22Rv1 (cell line): ENCODE measurements around the gene TWIST1.

Experiments
- H3K27ac ChIP-seq: fragments of 450-650 bp; 2 replicates; pipeline ENCODE4 v1.5.1; 2017
- ZFX ChIP-seq: fragments of 450-650 bp; IDR thresholded peaks from 2 replicates; pipeline ENCODE4 v1.6.1; 2017; ENCODE audit warnings: antibody characterized with exemption, borderline replicate concordance
- TF ChIP-seq, protein P1 (sequence below): fragments of 450-650 bp; IDR thresholded peaks from 2 replicates; pipeline ENCODE4 v1.5.1; 2017; ENCODE audit warnings: mild to moderate bottlenecking

TWIST1 gene

DNA sequence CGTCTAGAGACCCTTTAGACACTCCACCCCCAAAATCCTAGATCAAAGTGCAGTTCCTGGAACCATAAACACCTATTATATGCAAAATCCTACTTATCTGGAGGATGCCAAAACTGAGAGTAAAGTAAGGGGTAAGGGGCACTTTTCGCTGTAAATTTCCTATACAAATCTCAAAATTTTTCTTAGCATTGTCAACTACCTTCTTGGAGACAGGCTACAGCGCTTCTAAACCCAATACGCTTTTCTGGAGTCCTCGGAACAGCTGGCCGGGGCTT, 10.4 kb downstream of the TWIST1 start:
- no peak for TF ChIP-seq ZFX
- TF ChIP-seq, protein P1, sequence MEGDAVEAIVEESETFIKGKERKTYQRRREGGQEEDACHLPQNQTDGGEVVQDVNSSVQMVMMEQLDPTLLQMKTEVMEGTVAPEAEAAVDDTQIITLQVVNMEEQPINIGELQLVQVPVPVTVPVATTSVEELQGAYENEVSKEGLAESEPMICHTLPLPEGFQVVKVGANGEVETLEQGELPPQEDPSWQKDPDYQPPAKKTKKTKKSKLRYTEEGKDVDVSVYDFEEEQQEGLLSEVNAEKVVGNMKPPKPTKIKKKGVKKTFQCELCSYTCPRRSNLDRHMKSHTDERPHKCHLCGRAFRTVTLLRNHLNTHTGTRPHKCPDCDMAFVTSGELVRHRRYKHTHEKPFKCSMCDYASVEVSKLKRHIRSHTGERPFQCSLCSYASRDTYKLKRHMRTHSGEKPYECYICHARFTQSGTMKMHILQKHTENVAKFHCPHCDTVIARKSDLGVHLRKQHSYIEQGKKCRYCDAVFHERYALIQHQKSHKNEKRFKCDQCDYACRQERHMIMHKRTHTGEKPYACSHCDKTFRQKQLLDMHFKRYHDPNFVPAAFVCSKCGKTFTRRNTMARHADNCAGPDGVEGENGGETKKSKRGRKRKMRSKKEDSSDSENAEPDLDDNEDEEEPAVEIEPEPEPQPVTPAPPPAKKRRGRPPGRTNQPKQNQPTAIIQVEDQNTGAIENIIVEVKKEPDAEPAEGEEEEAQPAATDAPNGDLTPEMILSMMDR: no peak
- H3K27ac ChIP-seq: no peak overlapping the region

DNA sequence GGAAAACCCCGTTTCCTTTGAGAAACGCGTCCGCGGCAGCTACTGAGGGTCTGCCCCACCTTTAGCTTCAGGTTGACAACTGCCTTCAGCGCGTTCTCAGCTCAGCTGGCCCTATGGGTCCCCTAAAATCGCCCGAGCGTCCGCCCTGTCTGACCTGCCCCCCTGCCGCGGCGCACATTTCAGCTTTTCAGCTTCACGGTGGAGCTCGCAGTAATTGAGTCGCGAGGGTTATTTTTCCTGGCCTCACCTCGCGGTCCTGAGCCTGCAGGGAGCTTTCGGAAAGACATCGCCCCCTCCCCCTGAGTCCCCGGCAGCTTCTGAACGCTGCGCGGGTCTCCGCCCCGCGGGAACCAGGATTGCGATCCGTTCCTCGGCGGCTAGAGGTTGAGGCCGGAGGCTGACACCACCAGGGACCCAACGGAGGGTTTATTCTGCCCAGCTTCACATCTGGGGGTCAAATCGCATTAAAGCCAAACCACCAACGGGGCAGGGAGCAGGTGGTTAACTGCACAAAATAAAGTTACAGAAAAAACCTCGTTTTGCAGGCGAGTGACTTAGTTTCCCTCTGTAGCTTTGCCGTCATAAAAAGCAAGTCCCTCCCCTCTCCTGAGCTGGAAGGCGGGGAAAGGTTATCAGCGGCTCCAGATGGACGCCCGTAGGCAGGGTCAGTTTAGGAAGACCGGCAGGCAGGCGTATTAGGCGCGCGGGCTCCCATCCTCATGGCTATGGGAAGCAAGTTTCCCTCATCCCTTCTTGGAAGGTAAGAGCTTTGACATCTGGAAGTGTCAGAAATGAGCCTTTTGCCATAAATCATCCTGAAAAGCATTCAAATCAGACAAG, 11.0 kb downstream of the TWIST1 start:
- no peak overlapping the region for H3K27ac ChIP-seq
- TF ChIP-seq, protein P1: no peak
- TF ChIP-seq ZFX: no peak

DNA sequence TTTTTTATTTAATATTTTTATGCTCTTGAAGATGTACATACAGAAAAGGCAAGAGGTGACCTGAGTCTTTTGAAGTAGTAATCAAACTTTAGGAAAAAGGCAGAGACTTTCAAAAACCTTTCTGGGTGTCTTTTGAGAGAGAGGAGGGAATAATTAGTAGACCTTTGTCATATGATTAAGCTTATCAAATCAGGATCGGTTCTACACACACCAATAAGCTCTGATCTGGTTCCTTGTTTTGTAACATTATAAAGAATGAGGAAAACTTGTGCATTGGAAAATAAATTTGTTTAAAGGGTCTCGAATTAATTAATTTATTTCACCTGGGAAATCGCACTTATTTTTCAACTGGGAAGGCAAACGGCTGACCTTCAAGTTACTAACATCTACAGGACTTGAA, 11.9 kb downstream of the TWIST1 start:
- H3K27ac ChIP-seq: no peak overlapping the region
- TF ChIP-seq ZFX: no peak
- TF ChIP-seq, protein P1: no peak

DNA sequence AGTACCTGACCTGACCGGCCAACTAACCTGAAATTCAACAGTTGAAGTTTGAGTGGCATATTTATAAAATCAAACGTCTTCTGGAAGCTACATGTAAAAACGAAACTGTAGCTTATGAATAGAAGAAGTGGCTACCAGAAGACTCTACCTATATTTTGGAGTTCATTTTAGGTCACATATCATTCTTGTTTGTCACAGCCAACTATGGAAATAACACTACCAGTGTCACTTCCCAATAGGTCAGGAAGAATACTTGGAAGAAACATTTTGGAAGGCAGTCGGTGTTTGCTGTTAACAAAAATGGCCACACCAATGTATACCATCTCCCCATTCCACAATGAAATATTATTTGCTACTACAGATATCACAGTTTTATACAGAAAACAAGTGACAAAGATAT, 12.6 kb downstream of the TWIST1 start:
- no peak for TF ChIP-seq ZFX
- TF ChIP-seq, protein P1: no peak
- no peak overlapping the region for H3K27ac ChIP-seq

DNA sequence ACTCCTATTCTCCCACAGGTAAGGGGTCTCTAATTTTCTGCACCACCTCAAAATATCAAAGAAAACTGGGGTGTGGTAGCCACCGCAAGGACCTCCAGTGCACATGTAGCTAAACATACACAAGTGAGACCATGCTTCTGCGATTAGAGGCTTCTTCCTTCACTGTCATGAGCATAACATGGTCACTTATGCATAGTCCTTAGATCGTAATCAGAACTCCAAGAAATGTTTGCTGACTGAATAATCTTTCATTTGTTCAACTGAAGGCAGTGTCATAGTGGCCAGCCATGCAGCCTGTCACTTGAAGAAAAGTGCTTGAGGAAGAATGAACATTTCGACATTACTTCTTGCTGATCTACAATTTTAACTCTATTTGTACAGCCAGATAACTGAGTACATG, 14.6 kb downstream of the TWIST1 start:
- no peak overlapping the region for H3K27ac ChIP-seq
- TF ChIP-seq, protein P1: no peak
- TF ChIP-seq ZFX: no peak

DNA sequence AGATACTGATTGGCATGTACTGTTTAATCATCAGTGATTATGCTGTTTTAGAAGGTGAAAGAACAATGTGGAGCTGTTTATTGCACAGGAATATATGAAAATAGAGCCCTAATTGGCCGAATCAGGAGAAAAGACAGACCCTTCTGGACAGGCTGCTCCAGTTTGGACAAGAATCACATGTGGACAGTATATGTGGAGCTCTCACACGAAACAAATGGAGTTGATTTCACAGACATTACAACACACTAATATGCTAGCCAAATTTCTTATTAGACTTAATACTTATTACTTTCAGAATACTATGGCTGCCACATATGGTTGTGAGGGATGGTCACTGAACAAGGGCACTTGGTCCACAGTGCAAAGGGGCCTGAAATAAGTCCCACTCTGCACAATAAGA, 15.5 kb downstream of the TWIST1 start:
- H3K27ac ChIP-seq: no peak overlapping the region
- TF ChIP-seq ZFX: no peak
- TF ChIP-seq, protein P1: no peak

DNA sequence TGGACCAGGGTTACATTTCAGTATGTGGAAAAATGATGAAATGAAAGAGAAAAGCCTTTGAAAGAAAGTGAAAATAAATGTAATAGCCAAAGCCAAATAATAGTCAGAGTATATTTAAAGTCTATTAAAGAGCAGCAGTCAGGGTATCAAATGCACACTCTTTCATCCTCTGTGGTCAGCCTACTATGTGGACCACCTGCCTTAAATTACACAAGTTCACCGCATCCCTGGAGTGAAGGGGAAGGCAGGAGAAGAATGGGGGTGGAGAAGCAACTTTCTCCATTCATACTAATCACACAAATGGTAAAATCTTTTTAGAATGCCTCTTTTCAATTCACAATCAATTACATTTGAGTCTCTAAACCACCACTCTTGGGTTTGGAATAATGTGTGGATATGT, 16.0 kb downstream of the TWIST1 start:
- TF ChIP-seq, protein P1: no peak
- TF ChIP-seq ZFX: no peak
- H3K27ac ChIP-seq: no peak overlapping the region
